Hindlimb muscle (tissue), 1 donor: Measurements from ENCODE around the gene NPAS2. TPM values are rescaled to one million over a fixed set of nuclear protein-coding genes. Genes with fewer than 3 reads are reported as not detected.

ENCODE experiments used
- DNase-seq: peaks from one replicate; pipeline ENCODE4 v3.0.0-alpha.2; 2013
- polyA plus RNA-seq: library from polyadenylated mRNA; unstranded; fragments of 120-200 nt; gene quantifications from one replicate; pipeline ENCODE4 v1.2.1, GENCODE V29; 2013; ENCODE audit not compliant: insufficient read length

NPAS2 gene
- polyA plus RNA-seq, 1 donor, result 8.7 TPM

DNA sequence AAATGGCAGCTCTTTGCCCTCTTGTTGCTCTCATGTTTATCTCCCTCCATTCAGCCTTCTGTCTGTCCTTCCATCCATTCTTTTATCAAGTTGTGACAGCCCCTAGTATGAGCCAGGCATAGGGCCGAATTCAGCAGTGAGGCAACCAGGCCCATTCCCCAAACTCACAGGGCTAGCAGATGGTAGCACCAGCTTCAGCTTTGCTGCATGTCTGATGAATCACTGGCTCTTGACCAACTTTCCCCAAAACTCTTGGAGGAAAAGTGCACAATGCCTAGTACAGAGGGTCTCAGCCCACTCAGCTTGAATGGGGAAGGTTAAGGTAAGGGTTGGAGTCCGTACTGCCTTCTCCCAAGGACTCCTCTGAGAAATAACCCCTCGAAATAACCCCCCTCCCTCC, 35.7 kb downstream of the NPAS2 start:
- no peak for DNase-seq

DNA sequence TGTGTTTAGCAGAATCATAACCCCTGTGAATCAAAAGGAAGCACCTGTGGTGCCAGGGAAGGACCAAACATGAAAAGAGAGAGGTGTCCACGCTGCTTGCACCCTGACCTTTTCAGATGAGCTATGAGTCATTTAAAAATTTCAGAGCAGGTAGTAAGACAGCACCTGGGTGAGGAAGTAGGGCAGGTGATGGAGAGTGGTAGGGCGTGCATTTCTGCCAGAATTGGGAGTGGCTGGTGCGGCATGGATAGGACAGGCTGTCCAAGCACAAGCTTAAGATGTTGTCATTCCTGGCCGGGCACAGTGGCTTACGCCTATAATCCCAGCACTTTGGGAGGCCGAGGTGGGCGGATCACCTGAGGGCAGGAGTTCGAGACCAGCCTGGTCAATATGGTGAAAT, 36.8 kb downstream of the NPAS2 start:
- DNase-seq, result no peak

DNA sequence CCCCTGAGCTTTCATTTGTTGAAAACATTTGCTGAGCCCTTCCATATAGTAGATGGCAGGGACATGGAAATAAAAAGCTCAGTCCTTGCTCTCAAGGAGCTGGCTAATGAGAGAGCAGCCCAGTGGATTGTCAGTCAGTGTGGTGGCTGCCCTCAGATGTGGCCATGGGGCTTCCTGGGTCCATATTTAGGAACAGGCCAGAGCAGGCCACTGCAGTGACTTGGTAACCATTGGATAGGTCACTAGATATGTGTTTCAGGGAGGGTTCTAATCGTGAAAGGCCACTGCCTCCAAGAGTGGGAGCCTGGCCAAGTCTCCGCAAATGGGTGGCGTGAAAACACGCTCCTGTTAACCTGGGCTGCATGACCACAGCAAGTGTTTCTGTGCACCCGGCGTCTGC, 37.4 kb downstream of the NPAS2 start:
- DNase-seq, result no peak

DNA sequence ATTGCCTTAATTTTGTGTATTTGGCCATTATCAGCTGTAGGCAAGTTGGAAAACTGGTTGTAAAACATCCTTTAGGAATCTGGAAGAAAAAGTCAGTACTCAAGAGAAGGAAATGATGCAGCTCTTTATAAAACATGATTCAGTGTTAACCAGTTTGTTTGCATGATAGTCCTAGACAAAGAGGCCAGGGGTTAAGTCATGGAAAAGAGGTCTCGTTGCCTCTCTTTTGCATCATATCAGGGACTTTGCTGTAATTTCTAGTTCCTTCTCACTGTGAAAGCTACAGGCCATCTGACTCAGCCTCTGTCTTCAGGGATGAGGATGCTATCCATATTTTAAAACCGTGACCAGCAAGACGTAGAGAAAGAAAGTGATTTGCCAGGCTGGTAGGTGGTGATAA, 38.0 kb downstream of the NPAS2 start:
- no peak for DNase-seq

DNA sequence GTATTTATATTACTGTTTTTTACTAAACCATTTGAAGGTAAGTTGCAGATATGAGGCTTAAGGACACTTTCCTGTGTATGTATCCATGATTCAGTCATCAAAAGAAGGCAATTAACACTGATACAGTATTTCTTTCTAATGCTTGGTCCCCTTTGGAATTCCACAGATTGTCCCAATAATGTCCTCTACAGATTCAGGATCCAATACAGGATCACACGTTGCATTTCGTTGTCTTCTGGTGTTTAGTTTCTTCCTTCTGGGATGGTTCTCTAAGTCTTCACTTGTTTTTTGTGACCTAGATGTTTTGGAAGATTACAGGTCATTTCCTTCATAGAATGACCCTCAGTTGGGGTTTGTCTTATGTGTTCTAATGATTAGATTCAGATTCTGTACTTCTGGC, 40.0 kb downstream of the NPAS2 start:
- no peak for DNase-seq

- DNase-seq, result no peak
Measured at GRCh38 chr2:100861340-100861739, 41.4 kb downstream of the NPAS2 start.

- DNase-seq, result no peak
Measured at GRCh38 chr2:100862081-100862480, 42.1 kb downstream of the NPAS2 start.

DNA sequence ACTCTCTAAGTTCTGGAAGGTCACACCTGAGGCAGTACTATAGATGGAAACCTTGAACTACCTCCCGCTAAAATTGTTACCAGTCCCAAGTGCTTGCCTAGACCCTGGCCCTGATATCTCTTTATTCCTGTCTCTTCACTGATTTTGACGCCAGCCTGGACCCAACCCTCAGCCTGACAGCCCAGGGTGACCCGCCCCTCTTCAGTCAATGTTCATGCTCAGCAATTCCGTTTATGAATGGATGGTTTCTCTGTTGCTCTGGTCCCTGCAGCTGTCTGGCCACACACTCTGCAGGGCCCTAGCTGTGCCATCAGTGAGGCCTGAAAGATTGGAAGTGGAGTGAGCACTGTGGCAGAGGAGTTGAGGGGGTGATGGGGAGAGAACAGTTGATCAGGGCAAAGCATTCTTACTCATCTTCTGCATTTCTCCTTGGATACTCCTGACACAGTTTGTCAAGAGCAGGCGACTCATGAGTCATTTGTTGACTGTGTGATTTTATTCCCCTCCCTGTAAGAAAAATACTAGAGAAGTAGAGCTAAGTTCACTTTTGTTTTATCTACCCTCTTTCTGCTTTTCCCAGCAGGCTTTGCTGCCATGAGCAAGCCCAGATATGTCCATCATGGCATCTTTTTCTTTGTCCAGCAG, 46.0 kb downstream of the NPAS2 start:
- DNase-seq, result no peak

GRCh38 chr2:100868083-100868482, 48.1 kb downstream of the NPAS2 start:
- DNase-seq, result no peak

DNA sequence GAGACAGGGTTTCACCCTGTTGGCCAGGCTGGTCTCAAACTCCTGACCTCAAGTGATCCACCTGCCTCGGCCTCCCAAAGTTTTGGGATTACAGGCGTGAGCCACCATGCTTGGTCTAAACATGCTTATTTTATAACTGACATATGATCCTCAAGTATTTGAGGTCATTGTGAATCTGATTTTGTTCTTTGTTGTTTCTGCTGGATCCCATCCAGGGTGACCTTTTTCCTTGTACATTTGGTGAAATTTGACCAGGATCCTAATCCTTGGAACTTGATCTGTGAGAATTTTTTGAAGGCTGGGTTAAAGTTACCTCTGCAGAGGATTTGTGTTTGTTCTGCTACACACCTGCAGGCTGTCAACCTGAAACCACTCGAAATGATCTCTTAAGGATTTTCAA, 49.2 kb downstream of the NPAS2 start:
- DNase-seq, result no peak

DNA sequence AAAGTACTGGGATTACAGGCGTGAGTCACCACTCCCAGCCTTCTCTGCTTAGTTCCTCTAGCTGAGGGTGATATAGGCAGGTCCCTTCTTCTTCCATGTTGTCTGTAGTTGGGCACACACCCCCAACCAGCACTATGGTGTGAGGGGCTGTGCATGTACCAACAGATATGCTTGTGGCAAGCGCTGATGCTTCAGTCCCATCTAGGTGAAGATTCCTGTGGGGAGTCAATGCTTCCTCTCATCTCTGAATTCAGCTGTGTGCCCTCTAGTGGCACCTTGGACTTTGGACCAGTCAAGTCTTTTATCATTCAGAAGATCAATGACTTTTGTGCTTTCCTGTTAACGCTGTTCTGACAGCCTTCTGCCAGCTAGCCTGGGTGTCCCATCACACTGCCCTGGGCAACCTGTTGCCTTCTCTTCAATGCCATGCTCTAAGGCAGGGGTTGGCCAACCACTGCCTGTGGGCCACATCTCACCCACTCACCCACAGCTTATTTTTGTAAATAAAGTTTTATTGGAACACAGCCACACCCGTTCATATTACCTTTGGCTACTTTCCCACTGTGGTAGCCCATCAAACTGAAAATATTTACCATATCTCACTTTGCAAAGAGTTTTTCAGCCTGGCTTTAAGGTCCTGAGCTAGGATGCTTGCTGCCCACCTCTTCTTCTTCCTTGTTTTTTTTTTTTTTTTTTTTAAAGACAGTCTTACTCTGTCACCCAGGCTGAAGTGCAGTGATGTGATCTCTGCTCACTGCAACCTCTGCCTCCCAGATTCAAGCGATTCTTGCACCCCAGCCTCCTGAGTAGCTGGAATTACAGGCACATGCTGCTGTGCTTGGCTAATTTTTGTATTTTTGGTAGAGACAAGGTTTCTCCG, 51.0 kb downstream of the NPAS2 start:
- no peak for DNase-seq

GRCh38 chr2:100875516-100876230, 55.7 kb downstream of the NPAS2 start:
- no peak for DNase-seq

- no peak for DNase-seq
Measured at GRCh38 chr2:100876231-100876860, 56.4 kb downstream of the NPAS2 start.

DNA sequence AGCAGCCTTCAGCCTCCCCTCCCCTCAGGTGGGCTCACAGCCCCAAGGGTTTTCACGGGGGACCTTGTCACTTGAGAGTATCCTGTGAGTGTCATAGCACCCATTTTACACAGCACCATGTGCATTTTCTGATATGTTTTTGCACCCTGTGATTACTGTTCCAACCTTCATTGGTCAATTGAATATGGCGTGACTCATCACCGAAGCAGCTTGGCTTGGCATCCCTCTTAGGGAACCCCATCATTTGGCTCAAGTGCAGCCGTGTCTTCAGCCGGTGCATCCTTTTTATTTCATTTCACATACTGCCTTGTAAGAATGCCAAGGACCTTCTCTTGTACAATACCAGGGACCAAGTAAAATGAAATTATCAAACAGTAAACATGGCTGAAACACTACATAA, 57.6 kb downstream of the NPAS2 start:
- no peak for DNase-seq

GRCh38 chr2:100878000-100878791, 58.3 kb downstream of the NPAS2 start:
- DNase-seq, result no peak

DNA sequence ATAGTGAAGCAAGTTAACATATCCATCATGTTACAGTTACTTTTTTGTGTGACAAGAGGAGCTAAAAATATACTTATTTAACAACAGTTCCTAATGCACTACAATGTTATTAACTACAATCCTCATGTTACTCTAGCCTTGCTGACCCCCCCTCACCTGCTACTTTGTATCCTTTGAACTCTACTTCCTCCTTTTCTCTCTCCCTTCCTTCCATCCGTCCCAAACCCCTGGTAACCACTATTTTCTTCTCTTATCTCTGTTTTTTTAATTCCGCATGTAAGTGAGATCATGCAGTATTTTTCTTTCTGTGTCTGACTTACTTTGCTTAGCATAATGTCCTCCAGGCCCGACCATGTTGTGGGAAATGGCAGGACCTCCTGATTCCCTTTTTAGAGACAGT, 59.4 kb downstream of the NPAS2 start:
- no peak for DNase-seq

DNA sequence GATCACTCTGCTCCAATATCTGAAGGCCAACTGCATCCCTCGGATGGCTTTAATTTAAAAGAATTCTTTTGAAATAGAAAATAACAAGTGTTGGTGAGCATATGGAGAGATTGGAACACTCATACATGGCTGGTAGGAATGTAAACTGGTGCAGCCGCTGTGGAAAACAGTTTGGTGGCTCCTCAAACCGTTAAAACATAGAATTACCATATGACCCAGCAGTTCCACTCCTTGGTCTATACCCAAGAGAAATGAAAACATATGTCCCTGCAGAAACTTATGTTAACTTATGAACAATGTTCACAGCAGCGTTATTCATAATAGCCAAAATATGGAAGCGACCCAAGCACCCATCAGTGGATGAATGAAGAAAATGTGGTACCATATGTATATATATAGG, 60.1 kb downstream of the NPAS2 start:
- DNase-seq, result no peak

DNA sequence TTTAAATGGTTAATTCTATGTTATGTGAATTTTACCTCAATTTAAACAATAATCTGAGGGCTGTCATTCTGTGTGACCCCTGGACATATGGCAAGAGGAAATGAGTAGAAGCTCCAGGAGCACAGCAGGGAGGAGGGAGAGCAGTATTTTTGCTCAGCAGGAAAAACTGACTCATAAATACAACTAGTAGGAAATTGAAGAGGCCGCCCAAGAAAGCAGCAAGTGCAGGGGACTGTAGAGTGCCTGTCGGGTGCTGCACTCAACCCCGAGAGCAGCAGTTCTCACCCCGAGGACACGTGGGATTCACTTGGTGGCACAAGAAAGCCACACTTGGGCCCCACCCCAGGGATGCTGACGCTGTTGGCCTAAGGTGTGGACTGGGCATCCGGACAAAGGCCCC, 60.8 kb downstream of the NPAS2 start:
- DNase-seq, result no peak

GRCh38 chr2:100882645-100883613, 63.0 kb downstream of the NPAS2 start:
- no peak for DNase-seq

DNA sequence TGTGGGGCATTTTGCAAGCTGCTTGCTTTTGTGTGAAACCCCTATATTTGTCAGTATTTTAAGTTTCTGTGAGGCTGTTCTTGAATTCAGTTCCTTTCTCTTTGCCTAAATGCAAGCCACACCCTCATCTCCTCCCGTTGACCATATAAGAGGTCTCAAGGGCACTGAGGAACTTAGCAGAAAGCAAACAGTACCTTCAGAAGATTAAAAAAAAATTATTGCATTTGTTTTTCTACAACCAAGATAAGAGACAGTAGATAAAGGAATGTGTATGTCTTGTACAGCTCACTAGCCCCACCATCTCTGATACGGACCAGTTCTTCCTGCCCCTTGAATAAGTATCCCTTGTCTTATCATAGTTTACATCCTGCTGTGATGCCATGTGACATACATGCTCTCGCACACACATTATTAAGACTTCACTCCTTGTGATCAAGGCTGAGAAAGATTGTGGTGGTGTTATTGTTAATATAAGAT, 64.2 kb downstream of the NPAS2 start:
- DNase-seq, result no peak

DNA sequence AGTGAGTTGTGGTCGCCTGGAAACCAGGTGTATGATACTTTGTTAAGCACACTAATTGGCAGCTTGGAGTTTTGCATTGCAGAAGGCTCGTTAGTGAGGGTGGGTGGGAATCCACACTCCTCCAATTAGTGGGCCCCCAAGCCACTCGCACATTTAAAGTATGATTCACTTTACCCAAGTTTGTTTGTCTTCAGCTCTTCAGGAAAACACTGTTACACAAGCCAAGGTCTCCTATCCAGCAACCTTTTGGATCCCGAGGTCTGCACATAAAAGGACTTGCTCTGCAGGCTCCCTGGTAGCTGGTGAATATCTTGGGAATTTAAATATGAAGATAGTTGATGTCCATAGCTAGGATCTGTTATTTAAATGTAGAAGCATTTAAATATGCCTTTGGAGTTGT, 66.1 kb downstream of the NPAS2 start:
- DNase-seq, result no peak
